Panc1 (cell line): ENCODE measurements around the gene HOMER1. TPM values are rescaled to one million over a fixed set of nuclear protein-coding genes. Genes with fewer than 3 reads are reported as not detected.

ENCODE experiments used
- ATAC-seq: fragments of 200-7000 bp; cut with Tn5 transposase; 2 replicates; pipeline ENCODE4 v1.9.1; 2020; ENCODE audit warnings: mild to moderate bottlenecking, moderate library complexity
- BruUV-seq: library from RNA; stranded (reverse); fragments of 400-500 nt; replicated peaks from 2 replicates; lab custom pipeline; 2021; lab: Mats Ljungman, UMichigan
- CTCF ChIA-PET: fragments of 300-600 bp; sonication (Branson Sonifier 250); formaldehyde crosslinking; loops from one replicate; lab custom pipeline; 2022; ENCODE audit warnings: antibody characterized with exemption; lab: Charles Lee
- POLR2A ChIA-PET: fragments of 300-600 bp; sonication (Branson Sonifier 250); formaldehyde crosslinking; loops from one replicate; lab custom pipeline; 2022; ENCODE audit warnings: antibody characterized with exemption; lab: Charles Lee
- DNase-seq: peaks from one replicate; pipeline ENCODE4 v3.0.0-alpha.2; 2010; ENCODE audit warnings: low read depth, low spot score
- H3K27ac ChIP-seq: 2 replicates; pipeline ENCODE4 v1.5.1; 2011; ENCODE audit warnings: mild to moderate bottlenecking, low read length, inconsistent platforms
- H3K27me3 ChIP-seq: fragments of 200-500 bp; sonication (Bioruptor generic); 2 replicates; pipeline ENCODE4 v1.6.0; 2014; ENCODE audit warnings: low read length, inconsistent platforms; ENCODE audit not compliant: control insufficient read depth, insufficient read depth
- H3K36me3 ChIP-seq: fragments of 200-500 bp; sonication (Bioruptor generic); 2 replicates; pipeline ENCODE4 v1.5.1; 2014; ENCODE audit warnings: inconsistent platforms, mild to moderate bottlenecking, low read length, moderate library complexity; ENCODE audit not compliant: control insufficient read depth, insufficient read depth
- H3K4me1 ChIP-seq: 2 replicates; pipeline ENCODE4 v1.5.1; 2011; ENCODE audit warnings: inconsistent platforms, mild to moderate bottlenecking, low read length, moderate library complexity; ENCODE audit not compliant: control insufficient read depth, insufficient read depth
- H3K4me3 ChIP-seq, 2 experiments: 2 replicates each; pipeline ENCODE4 v1.5.1; 2011 to 2012; ENCODE audit warnings: low read depth in 2 of 2, low read length in 2 of 2, mild to moderate bottlenecking in 2 of 2, inconsistent platforms in 1 of 2, moderate library complexity in 1 of 2
- H3K9me3 ChIP-seq: fragments of 200-500 bp; sonication (Bioruptor generic); 2 replicates; pipeline ENCODE4 v1.5.1; 2014; ENCODE audit warnings: low read depth, mild to moderate bottlenecking, inconsistent platforms, low read length, moderate library complexity; ENCODE audit not compliant: control insufficient read depth, insufficient read depth
- CTCF ChIP-seq: fragments of 450-650 bp; IDR thresholded peaks from 2 replicates; pipeline ENCODE4 v1.5.1; 2017; ENCODE audit warnings: mild to moderate bottlenecking
- POLR2AphosphoS5 ChIP-seq: IDR thresholded peaks from 2 replicates; pipeline ENCODE4 v1.6.1; 2012; ENCODE audit warnings: mild to moderate bottlenecking, low read depth, low read length, moderate library complexity
- REST ChIP-seq, 2 experiments: IDR thresholded peaks; 2 replicates each; pipeline ENCODE4 v1.6.1; 2011 to 2012; ENCODE audit warnings: low read depth in 2 of 2, control low read depth in 1 of 2, low read length in 1 of 2, mild to moderate bottlenecking in 1 of 2, moderate library complexity in 1 of 2; ENCODE audit not compliant: insufficient read depth in 1 of 2
- SIN3A ChIP-seq: IDR thresholded peaks from 2 replicates; pipeline ENCODE4 v1.6.1; 2012; ENCODE audit warnings: low read depth, mild to moderate bottlenecking, low read length, moderate library complexity, borderline replicate concordance; ENCODE audit not compliant: insufficient read depth
- TCF7L2 ChIP-seq: IDR thresholded peaks from 2 replicates; pipeline ENCODE4 v1.6.1; 2011; ENCODE audit warnings: mild to moderate bottlenecking, low read depth, low read length, inconsistent platforms
- in situ Hi-C: cut with HindIII; loops from 2 replicates; pipeline ENCODE4 v1.10.0; 2016; ENCODE audit warnings: low sequenced_read_pairs, low pct_unique_long_range_greater_than_20kb
- intact Hi-C: fragments of 100-400 bp; cut with micrococcal nuclease; formaldehyde crosslinking; loops from one replicate; pipeline ENCODE4 v1.10.0; 2022; ENCODE audit not compliant: unreplicated experiment
- total RNA-seq: library from RNA; stranded (reverse); gene quantifications from one replicate; pipeline ENCODE4 v1.2.1, GENCODE V29; 2021; ENCODE audit not compliant: unreplicated experiment

The HOMER1 gene
- total RNA-seq, 1 experiment from 2014 or later = 19.6 TPM

GRCh38 chr5:79489773-79490172 is 24.2 kb downstream of the HOMER1 start:
- no peak for TF ChIP-seq CTCF
- TF ChIP-seq SIN3A = no peak
- Histone ChIP-seq H3K36me3 (no peaks in the 10 kb centered on the region), H3K9me3 (no peaks in the 10 kb centered on the region), H3K4me1 (no peaks in the 10 kb centered on the region; the same call in 1 of the 2 replicates), H3K27me3 (no peaks in the 10 kb centered on the region), H3K4me3 (no peak overlapping the region), H3K27ac (no peak overlapping the region)
- DNase-seq = no peak
- CTCF ChIA-PET = no interaction called here
- no peak for ATAC-seq
- no TSS peak for BruUV-seq
- intact Hi-C loops (no loop called here), in situ Hi-C loops (no loop called here)
- POLR2A ChIA-PET = no interaction called here

GRCh38 chr5:79488775-79489174 is 25.2 kb downstream of the HOMER1 start:
- ChIA-PET CTCF (no interaction called here), POLR2A (no interaction called here)

More at GRCh38 chr5:79488775-79489174, 25.2 kb downstream of the HOMER1 start:
- intact Hi-C loops (no loop called here), in situ Hi-C loops (no loop called here)
- no TSS peak for BruUV-seq
- H3K27me3 ChIP-seq = no peaks in the 10 kb centered on the region
- H3K4me1 ChIP-seq = no peaks in the 10 kb centered on the region; the same call in 1 of the 2 replicates
- H3K4me3 ChIP-seq = no peak overlapping the region
- no peaks in the 10 kb centered on the region for H3K9me3 ChIP-seq
- no peak for TF ChIP-seq TCF7L2
- TF ChIP-seq REST (IDR thresholded peaks at IDR 0.05; ENCODE audit: insufficient read depth in 1 of 2, low read depth in 2 of 2, low read length in 1 of 2) = no peak
- no peak for TF ChIP-seq POLR2AphosphoS5
- no peak for TF ChIP-seq CTCF
- TF ChIP-seq SIN3A = no peak
- H3K36me3 ChIP-seq = no peaks in the 10 kb centered on the region
- no peak for ATAC-seq
- H3K27ac ChIP-seq = no peak overlapping the region
- DNase-seq = no peak
